Measurements from ENCODE around the gene GALNT14. TPM values are rescaled to one million over a fixed set of nuclear protein-coding genes. Genes with fewer than 3 reads are reported as not detected.

The GALNT14 gene
- total RNA-seq, 1 experiment from 2014 or later: 2.7 TPM

GRCh38 chr2:31109633-31110192 lies 28.5 kb downstream of the GALNT14 start:
- Histone ChIP-seq H2BK15ac (ENCODE audit: low read depth, low read length) (no peak overlapping the region), H3K79me1 (ENCODE audit: insufficient read depth, low read depth, low read length, poor library complexity, severe bottlenecking) (no peaks in the 10 kb centered on the region), H3K18ac (ENCODE audit: insufficient read length, low read depth, low read length) (no peak overlapping the region), H3K14ac (ENCODE audit: insufficient read depth, low read length) (no peak overlapping the region), H3K79me2 (ENCODE audit: insufficient read depth, low read length) (no peaks in the 10 kb centered on the region), H2BK20ac (ENCODE audit: low read depth, low read length, poor library complexity, severe bottlenecking) (no peak overlapping the region), H2BK120ac (ENCODE audit: low read depth, low read length, poor library complexity, severe bottlenecking) (no peak overlapping the region), H4K5ac (ENCODE audit: insufficient read length, low read depth, low read length) (no peak overlapping the region), H3K23me2 (ENCODE audit: insufficient read length, low read depth, low read length, poor library complexity, severe bottlenecking) (no peaks in the 10 kb centered on the region), H3K27me3 (ENCODE audit: insufficient read depth, low read length) (no peaks in the 10 kb centered on the region), H2AK5ac (ENCODE audit: insufficient read length, low read length) (no peak overlapping the region), H3T11ph (ENCODE audit: low read length) (no peak overlapping the region), H3K4ac (ENCODE audit: low read depth, low read length) (no peak overlapping the region), H3K56ac (ENCODE audit: insufficient read length, low read depth, low read length) (no peak overlapping the region), H3K9ac (ENCODE audit: extremely low read depth, insufficient read length, low read length) (no peak overlapping the region), H3K9me3 (ENCODE audit: control insufficient read depth, low read depth, low read length) (no peaks in the 10 kb centered on the region), H2BK12ac (ENCODE audit: insufficient read length, low read depth, low read length) (no peak overlapping the region), H2BK5ac (ENCODE audit: insufficient read length, low read length) (no peak overlapping the region), H4K20me1 (ENCODE audit: control insufficient read depth, insufficient read depth, insufficient read length) (no peaks in the 10 kb centered on the region), H4K8ac (replicated peaks; ENCODE audit: insufficient read length, low read depth, low read length) (no peak overlapping the region), H3K4me1 (ENCODE audit: insufficient read depth, low read length) (no peaks in the 10 kb centered on the region), H3K27ac (ENCODE audit: insufficient read length, low read depth, low read length) (no peak overlapping the region), H3K4me2 (ENCODE audit: insufficient read depth, insufficient read length, low read length) (no peak overlapping the region), H4K91ac (ENCODE audit: insufficient read length, low read depth, low read length) (no peak overlapping the region), H3K23ac (ENCODE audit: insufficient read length, low read depth, low read length) (no peak overlapping the region), H2AFZ (ENCODE audit: low read length) (no peak overlapping the region)
- Mint-ChIP-seq H3K27me3 (ENCODE audit: low read depth) (peaks cover 66% of the 10 kb centered on the region), H3K4me1 (0 out of 4 replicates have a peak, but pooled peaks cover 0 to 2% of the 10 kb centered on the region in 2 experiments), H3K27ac (no peak overlapping the region), H3K36me3 (ENCODE audit: insufficient read depth in 1 of 3, low read depth in 3 of 3) (peaks cover 5 to 18% (median 10%) of the 10 kb centered on the region in 3 experiments), H3K9me3 (peaks cover 14 to 17% of the 10 kb centered on the region in 2 experiments), H3K4me3 (no peak overlapping the region)
- DNase-seq: no peak
- TF ChIP-seq CTCF (conservative IDR thresholded peaks at IDR 0.05): no peak
- no CpG with 5 or more reads among the region's 8 CpGs for WGBS (ENCODE audit: extremely low coverage, insufficient read length, low lambda C conversion rate)

Data from H9 (cell line).